NCI-H524 (cell line): ENCODE results near the gene RTN4RL1.
"Not testable (repeated sequence)": the region's sequence is repeated elsewhere in the genome, so short reads cannot be mapped to it uniquely, and the experiment has no call there.

Experiments
- DNase-seq, 2 experiments: peaks; one replicate each; lab custom pipeline; 2025; lab: John Stamatoyannopoulos, UW

RTN4RL1 gene

DNA sequence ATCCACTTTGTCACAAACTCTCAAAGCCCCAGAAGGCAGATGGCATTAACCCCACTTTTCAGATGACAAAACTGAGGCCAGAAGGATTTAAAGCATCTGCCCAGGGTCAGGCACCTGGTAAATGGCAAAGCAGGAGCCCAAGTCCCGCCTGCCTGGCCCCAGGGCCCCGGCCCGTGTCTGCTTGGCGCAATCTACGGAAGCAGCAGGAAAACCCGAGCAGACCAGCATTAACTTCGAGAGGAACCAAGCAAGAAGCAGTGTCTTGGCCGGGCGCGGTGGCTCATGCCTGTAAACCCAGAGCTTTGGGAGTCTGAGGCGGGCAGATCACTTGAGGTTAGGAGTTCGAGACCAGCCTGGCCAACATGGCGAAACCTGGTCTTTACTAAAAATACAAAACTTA lies 21.6 kb downstream of the RTN4RL1 start:
- no peak for DNase-seq

DNA sequence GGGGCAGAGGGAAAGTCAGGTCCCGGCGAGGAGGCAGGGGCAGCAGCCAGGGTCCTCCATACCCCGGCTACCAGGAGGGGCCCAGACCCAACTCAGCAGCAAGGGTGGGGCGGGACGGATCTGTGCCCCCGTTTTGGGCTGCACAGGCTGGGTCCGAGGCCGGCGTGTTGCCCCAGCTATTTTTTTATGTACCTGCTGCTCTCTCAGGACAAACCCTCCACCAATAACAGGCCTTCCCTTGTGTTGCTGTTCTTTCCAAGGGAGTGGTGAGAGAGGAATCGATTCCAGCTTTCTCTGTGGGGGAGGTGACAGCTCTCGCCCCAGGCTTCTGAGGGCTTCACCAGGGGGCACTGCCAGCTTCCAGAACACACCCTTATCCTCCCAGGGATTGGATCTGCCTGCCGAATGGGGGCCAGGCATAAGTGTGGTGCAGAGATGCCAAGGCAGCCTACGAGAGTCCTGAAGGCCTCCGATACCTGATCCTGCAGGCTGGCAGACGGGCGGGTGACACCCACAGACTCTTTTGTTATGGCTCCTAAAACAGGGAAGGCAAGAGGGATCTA lies 22.3 kb downstream of the RTN4RL1 start:
- no peak for DNase-seq

DNA sequence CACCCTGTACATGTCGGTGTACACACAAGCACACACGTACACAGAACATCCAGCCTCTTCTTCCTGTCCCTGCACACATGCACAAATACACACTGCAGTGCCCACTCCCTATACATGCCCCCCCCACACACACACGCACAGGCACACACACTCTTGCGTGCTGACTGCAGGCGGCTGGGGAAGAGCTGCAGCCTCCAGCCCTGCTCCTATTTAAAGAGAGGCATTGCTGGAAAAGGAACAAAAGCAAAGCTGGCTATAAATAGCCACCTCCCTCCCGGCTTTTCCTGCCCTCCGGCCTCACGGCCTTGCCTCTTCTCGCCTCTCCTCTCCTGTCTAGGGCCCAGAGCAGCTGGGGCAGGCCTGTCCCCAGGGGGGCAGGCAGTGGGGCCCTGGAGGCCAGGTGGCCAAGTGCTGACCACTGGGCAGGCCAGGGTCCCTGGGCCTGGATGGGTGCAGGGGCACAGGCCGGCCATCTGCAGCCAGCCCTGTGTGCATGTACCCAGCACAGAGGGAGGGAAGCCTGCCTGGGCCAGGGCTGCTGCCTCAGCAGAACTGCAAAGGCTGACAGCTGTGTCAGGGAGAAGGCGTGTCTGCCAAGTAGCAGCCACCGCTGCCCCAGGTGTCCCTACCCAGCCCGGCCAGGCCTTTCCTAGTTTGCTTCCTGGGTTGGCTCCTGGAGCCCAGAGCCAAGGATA lies 25.4 kb downstream of the RTN4RL1 start:
- peak in 1 of 2 experiments; percentile 50 for DNase-seq

- peak in 1 of 2 experiments; percentile 40 for DNase-seq
These were observed 27.0 kb downstream of the RTN4RL1 start for GRCh38 chr17:1997927-1998742.

DNA sequence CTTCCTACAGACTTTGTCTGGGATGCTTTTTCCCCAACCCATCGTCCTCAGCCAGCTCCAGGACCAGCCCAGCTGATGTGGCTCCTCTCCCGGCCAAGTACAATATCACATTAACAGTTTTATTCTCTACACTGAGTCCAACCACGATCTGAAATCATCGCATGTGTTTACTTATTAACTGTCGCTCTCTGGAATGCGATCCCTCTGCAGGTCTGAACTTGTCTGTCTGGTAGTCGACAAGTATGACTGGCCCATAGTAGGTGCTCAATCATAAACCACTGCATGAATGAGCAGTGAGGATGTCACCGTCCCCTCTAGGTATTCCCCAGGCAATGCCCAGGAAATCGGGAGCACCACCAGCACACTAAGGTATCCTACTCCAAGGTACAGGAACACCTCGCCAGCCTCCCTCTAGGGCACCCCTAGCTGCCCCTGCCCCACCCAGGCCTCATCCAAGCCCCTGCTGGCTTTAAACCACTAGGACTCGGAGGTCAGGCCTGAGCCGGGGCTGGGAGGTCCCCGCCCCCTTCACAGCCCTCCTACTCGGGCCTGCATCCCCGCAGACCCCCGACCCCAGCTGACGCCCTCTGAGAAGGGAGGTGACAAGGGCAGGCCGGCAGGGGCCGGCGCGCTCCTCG lies 27.7 kb downstream of the RTN4RL1 start:
- no peak for DNase-seq

DNA sequence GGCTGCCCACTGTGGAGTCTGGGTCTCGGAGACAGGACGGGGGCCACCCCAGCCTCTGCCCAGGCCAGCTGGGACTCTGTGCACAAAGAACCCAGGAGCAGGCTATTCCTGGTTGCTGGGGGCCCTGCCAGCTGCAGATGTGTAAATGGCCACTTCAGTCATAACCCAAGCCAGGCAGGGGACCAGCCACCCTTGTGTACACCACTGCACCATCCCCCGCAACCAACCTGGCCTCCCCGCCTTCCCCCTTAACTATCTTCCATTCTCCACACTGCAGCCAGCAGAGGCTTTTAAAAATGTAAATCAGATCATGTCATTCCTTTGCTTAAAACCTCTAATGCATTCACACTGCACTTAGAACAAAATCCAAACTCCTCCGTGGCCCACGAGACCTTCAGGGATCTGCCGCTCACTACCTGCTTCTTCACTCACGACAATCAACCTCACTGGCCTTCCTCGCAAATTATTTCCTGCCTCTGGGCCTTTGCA lies 28.3 kb downstream of the RTN4RL1 start:
- no peak for DNase-seq

- DNase-seq: no peak
These were observed 29.0 kb downstream of the RTN4RL1 start for GRCh38 chr17:1995907-1996799.

DNA sequence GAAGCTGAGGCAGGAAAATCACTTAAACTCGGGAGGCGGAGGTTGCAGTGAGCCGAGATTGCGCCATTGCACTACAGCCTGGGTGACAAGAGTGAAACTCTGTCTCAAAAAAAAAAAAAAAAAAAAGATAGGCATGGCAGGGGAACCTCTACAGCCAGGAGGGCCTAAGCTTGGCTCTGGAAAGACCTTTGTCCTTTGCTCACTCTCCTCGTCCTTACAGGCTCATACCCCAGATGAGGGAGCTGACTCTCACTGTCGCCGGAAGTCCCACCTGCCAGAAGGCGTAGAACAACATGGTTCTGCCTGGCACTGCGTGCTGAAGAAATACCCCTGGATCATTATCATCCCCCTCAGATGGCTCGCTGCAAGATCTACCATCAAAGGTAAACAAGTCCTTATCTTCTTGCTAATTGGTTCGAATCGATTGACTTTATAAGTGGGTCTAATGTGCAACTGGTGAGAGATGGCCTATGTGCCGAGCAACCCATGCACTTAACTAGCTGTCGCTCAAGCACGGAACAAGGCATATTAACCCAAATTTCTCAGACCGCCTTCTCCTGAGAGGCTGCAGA lies 29.7 kb downstream of the RTN4RL1 start:
- no peak for DNase-seq

DNA sequence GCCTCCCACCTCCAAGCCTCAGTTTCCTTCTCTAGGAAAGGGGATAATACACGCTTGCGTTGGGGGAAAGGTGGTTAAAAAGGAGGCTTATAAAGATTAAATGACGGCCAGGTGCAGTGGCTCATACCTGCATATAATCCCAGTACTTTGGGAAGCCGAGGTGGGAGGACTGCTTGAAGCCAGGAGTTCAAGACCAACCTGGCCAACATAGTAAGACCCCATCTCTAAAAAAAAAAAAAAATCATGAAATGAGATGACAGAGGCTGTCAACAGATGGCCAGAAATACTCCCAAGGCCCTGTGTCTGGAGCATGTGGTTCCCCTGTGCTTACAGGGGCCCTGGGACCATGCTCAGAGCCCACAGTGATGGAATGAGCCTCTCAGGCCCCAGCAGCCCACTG lies 30.4 kb downstream of the RTN4RL1 start:
- DNase-seq: no peak

GRCh38 chr17:1992541-1992940 lies 32.6 kb downstream of the RTN4RL1 start:
- DNase-seq: no peak

DNA sequence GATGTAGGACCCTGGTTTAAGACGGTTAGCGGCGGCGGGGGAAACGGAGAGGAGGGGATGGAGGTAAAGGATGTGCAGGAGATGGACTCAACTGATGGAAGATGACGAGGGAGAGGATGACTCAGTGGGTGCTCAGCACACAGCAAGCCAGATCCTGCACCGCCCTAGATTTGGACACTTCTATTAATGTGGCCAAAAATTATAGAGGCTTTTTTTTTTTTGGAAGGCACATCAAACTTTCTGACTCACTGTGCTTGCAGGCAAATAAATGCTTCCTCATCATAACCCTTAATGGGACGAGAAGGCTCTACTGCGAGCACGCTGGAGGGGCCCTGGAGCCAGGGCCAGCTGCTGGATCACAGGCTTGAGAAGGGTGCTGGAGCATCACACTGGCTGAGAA lies 36.0 kb downstream of the RTN4RL1 start:
- DNase-seq: no peak

- DNase-seq: no peak
These were observed 38.2 kb downstream of the RTN4RL1 start for GRCh38 chr17:1986783-1987451.

- DNase-seq: no peak
These were observed 39.4 kb downstream of the RTN4RL1 start for GRCh38 chr17:1985686-1986085.

DNA sequence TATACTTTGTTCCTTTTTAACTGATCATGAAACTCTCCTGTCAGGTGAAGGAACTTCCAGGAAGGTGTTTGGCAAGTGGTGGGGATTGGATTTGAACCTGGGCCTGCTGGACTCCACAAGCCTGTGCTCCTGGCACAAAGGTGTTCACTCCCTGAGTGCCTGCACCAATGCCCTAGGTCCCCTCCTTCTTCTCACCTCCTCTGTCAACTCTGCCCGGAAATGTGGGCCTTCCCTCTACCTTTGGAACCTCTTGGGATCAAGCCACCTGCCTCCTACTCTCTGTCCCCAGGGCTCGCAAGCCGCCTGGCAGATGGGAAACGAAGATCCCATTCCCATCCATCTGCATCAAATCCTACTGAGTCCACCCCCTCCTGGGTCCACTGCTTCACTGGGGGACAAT lies 40.0 kb downstream of the RTN4RL1 start:
- DNase-seq: peak in 1 of 2 experiments; percentile 19

DNA sequence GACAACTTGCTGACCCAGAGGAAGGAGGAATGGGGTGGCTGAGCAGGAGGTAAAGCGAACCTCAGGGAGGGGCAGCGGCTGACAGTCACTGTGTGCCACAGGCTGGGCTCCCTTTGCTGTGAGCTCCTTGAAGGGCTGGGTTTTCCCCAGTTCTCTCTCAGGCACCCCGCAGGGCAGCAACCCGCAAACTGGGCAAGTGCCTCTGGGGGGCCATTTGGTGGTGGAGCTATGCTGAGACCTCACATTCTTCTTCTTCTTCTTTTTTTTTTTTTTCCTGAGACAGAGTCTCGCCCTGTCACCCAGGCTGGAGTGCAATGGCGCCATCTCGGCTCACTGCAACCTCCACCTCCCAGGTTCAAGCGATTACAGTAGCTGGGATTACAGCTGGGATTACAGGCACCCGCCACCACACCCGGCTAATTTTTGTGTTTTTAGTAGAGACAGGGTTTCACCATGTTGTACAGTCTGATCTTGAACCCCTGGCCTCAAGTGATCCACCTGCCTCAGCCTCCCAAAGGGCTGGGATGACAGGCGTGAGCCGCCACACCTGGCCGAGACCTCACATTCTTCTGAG lies 42.3 kb downstream of the RTN4RL1 start:
- not testable (repeated sequence) for DNase-seq

- DNase-seq: no peak
These were observed 44.4 kb downstream of the RTN4RL1 start for GRCh38 chr17:1980665-1981250.

DNA sequence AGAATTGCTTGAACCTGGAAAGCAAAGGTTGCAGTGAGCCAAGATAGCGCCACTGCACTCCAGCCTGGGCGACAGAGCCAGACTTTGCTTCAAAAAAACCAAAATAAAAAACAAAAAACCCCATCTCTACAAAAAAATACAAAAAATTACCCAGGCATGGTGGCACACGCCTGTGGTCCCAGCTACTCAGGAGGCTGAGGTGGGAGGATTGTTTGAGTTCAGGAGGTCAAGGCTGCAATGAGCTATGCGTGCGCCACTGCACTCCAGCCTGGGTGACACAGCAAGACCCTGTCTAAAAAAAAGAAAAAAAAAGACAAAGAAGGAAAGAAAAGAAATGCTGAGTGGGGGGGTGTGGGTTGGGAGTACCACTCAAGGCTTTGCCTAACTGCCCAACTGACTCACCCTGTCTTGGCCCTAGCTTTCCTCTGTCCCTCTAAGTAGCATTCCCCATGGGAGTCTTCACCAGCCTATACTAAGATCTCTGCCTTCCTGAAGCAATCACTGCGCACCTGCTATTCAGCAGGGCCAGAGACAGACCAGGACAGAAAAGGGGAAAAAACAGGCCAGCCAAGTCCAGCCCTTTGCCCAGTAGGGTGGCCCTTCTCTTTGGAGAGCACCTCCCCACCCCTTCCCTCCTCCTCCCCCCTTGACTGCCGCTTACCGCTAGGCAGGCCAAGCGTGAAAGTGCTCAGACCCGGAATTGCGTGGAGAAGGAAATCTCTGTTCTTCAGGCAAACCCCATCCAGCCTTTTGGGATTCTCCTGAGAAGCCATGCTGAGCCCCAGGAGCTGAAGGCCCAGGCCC lies 45.8 kb downstream of the RTN4RL1 start:
- no peak for DNase-seq

DNA sequence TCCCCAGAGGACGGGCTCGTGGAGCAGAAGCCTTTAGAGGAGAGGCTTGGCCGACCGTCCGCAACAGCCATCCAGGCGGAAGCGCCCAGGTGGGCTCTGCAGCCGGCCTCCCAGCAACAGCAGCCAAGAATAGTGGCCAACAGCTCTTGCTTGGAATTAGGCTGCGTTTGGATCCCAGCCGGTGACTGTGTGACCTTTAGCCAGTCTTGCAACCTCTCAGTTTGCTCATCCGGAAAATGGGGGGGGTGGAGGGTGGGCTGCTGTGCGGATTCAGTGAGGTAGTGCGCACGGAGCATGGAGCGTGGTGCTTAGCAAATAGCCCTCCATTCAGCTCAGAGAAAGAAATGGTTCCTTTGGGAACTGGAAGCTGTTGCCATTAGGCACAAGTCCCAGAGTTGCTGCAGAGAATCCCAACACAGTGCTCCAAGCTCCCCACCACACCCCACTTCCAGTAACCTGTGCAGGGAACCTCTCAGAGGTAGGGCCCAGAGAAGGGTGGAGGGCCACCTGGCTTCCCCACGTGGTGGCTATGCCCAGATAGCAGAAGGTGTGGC lies 46.7 kb downstream of the RTN4RL1 start:
- no peak for DNase-seq
